AG09319 (cell line): ENCODE results near the gene ZNF335.
"Not testable (repeated sequence)": the region's sequence is repeated elsewhere in the genome, so short reads cannot be mapped to it uniquely, and the experiment has no call there.

Experiments used
- DNase-seq: peaks from one replicate; pipeline ENCODE4 v3.0.0-alpha.2; 2010; ENCODE audit warnings: low read depth; ENCODE audit errors: extremely low read depth
- TF ChIP-seq, protein P1 (sequence below): IDR thresholded peaks from 2 replicates; pipeline ENCODE4 v1.5.1; 2011; ENCODE audit warnings: low read depth, mild to moderate bottlenecking, inconsistent platforms, low read length, moderate library complexity

The ZNF335 gene

DNA sequence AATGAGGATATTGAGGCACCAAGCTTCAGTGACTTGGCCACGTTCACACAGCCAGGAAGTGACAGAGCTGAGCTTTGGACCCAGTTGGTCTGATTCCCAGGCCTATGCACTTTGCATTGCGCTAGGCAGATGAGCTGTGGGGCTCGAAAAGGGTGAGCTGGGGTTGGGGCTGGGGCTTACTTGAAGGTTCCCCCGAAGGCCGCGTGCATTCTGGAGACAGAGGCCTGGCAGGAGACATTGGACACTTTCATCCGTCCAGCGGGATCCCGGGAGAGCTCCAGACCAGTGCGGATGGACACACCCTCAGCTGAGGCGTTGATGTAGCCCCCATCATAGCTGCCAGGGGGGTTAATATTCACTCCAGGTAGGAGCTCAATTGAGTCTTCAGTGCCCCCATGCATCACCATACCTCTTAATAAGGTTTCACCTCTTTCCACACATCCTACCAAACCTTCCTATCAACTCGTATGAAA lies 62.6 kb downstream of the ZNF335 start:
- TF ChIP-seq, protein P1, sequence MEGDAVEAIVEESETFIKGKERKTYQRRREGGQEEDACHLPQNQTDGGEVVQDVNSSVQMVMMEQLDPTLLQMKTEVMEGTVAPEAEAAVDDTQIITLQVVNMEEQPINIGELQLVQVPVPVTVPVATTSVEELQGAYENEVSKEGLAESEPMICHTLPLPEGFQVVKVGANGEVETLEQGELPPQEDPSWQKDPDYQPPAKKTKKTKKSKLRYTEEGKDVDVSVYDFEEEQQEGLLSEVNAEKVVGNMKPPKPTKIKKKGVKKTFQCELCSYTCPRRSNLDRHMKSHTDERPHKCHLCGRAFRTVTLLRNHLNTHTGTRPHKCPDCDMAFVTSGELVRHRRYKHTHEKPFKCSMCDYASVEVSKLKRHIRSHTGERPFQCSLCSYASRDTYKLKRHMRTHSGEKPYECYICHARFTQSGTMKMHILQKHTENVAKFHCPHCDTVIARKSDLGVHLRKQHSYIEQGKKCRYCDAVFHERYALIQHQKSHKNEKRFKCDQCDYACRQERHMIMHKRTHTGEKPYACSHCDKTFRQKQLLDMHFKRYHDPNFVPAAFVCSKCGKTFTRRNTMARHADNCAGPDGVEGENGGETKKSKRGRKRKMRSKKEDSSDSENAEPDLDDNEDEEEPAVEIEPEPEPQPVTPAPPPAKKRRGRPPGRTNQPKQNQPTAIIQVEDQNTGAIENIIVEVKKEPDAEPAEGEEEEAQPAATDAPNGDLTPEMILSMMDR = no peak
- no peak for DNase-seq

DNA sequence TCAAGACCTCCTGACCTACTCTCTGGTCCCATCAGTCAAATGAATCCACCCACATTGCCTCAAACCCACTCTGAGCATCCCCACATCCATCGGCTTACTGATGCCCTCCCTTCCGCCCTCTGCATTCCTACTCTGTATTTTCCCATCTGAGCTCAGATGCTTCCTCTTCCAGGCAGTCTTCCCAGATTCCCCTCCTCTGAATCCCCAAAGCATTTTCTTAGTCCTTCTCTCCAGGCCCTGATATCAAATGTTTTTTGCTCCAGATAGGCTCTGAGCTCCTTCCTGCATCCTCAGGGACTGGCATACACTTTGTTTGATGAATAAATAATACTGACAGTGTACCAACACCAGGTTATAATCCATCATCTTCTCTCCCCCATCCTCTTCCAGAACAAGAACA lies 63.9 kb downstream of the ZNF335 start:
- TF ChIP-seq, protein P1 = no peak
- no peak for DNase-seq

DNA sequence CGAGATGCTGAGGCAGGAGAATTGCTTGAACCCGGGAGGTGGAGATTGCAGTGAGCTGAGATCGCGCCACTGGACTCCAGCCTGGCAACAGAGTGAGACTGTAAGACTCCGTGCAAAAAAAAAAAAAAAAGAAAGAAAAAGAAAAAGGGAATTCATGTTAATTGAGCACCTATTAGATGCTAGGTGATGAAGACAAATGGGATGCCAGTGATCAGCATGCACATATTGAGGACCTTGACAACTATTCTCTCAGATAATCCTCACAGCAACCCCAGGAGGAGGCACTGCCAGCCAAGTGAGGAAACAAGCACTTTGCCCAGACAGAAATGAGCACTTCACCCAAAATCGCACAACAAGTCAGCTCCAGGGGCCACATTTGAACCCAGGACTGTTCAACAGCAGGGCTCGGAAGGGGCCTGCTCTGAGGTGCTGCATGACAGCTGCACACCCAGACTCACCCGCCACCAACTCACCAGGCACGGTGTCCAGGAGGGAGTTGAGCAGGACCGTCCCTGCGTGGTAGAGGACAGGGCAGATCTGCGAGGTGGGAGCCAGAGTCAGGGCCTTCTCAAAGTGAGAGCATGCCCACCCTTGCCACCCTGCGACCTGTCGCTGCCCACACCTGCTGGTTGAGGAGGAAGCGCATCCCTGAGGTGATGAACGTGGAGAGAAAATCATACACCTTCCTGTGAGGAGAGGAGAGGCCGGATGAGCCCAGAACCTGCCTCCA lies 64.6 kb downstream of the ZNF335 start:
- TF ChIP-seq, protein P1 = no peak
- no peak for DNase-seq

DNA sequence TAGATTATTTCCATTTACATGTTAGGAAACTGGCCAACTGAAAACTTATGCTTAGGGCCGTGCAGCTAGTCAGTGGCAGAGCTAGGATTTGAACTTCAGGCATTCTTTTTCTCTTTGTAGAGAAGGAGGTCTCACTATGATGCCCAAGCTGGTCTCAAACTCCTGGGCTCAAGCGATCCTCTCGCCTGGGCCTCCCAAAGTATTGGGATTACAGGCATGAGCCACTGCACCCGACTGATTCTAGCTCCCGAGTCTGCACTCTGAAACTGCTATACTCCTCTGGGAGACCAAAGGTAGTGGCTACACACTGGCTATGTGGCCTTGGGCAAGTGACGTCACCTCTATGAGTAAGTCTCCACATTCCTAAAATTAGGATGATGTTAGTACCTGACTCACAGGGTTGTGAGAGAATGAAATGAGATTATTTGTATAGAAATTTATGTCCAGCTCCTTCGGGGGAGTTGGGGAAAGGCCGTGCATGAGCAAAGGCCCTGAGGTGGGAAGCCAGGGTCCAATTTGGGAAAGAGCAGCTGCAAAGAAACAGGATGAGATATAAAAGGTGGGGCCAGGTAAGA lies 66.4 kb downstream of the ZNF335 start:
- TF ChIP-seq, protein P1 = no peak
- no peak for DNase-seq

DNA sequence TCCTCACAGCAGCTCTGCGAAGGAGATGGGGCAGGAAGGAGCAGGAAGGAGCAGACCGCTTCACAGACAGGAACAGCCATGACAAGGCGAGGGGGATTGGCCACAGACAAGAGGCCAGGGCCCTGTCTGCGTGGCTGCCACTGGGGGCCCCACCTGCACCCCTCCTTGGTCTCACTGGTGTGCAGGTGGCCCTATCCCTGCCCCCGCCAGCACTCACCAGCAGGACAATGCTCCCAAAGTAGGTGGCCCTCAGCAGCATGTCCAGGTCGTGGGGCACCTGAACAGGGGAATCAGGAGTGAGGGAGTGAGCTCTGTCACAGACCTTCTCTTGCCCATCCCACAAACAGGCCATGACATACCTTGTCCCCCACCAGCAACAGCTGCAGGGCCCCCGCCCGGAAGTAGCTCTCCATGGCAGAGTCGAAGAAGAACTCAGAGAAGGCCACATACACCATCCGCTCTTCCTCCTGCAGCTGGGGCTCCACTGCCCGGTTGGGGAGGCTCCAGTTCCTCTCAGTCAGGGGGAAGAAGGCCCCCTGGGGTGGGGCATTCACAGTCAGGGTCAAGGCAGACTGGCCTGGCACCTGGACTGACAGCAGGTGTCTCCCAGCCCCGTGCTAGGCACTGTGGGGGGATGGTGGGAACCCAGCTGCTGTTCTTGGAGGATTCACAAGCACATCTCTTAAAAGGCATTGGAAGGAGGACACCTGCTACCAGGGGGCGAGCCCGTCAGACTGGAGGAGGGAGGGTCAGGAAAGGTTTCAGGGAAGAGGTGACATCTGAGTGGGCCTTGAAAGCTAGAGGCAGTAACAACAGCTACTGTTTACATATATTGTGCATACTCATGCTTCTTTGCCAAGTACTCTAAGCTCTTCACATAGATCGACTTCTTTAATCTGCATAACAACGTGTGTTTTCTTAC lies 67.2 kb downstream of the ZNF335 start:
- TF ChIP-seq, protein P1 = no peak
- DNase-seq = no peak

DNA sequence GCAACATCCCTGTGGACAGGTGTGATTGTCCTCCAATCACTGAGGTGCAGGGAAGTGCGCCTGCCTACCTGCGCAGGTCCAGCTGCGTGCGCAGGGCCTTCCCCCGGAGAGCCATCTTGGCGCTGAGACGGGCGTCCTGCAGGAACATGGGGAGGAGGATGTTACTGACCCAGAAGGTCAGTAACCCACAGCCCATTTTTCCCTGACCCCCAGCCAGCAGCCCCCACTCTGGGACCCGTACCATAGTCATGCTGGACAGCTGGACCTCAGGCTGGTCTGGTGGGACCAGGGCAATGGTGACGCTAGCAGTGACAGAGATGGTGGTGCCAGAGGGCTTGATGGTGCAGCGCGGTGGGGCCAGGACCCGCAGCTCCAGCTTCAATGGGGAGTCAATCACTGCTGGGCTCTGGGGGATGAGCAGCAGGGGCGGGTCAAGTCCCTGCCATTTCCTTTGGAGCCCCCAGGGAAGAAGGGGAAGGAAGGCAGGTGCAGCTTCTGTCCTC lies 69.8 kb downstream of the ZNF335 start:
- no peak for DNase-seq
- TF ChIP-seq, protein P1 = no peak

DNA sequence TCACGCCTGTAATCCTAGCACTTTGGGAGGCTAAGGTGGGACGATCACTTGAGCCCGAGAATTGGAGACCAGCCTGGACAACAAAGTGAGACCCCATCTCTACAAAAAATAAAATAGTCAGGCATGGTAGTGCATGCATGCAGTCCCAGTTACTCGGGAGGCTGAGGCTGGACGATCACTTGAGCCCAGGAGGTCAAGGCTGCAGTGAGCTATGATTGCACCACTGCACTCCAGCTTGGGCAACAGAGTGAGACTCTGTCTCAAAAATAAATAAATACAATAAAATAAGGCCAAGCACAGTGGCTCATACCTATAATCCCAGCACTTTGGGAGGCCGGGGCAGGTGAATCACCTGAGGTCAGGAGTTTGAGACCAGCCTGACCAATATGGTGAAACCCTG lies 70.7 kb downstream of the ZNF335 start:
- not testable (repeated sequence) for DNase-seq
